Right hindlimb (tissue), 1 donor: ENCODE data around the gene B4GALT3.

Source experiments
- DNase-seq: peaks from one replicate; pipeline ENCODE4 v3.0.0-alpha.2; 2018

Gene B4GALT3

GRCh38 chr1:161121834-161122233 lies 55.5 kb downstream of the B4GALT3 start:
- no peak for DNase-seq
